ENCODE data around the gene VPS29. TPM values are rescaled to one million over a fixed set of nuclear protein-coding genes. Genes with fewer than 3 reads are reported as not detected.

VPS29 gene
- total and polyA plus RNA-seq, 8 donors: 29.1 to 120 (median 39.8) TPM

DNA sequence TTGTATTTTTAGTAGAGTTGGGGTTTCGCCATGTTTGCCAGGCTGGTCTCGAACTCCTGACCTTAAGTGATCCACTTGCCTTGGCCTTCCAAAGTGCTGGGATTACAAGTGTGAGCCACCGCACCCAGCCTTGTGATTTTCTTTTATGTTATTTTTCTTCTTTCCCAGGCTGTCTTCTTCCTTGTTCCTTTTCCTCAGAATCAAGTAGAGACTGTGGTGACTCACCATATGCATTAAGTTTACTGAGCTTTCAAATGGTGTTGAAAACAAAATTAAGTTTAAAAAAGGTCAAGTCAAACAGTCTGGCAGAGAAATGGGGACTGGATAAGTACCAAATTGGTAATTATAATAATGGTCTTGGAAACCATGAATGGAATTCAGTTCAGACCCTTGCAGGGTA is 57.5 kb downstream of the VPS29 start:
- no peak for FAIRE-seq
- H3K9me3 ChIP-seq: no peaks in the 10 kb centered on the region
- 94 to 100% methylated on average over 3 of the region's 3 CpGs for WGBS, 2 donors
- no peak for ATAC-seq
- peaks cover 0 to 9% (median 0%) of the 10 kb centered on the region in 3 donors for H3K4me1 ChIP-seq
- intact Hi-C loops (cut with DNase I): no loop called here
- TF ChIP-seq, protein P1, sequence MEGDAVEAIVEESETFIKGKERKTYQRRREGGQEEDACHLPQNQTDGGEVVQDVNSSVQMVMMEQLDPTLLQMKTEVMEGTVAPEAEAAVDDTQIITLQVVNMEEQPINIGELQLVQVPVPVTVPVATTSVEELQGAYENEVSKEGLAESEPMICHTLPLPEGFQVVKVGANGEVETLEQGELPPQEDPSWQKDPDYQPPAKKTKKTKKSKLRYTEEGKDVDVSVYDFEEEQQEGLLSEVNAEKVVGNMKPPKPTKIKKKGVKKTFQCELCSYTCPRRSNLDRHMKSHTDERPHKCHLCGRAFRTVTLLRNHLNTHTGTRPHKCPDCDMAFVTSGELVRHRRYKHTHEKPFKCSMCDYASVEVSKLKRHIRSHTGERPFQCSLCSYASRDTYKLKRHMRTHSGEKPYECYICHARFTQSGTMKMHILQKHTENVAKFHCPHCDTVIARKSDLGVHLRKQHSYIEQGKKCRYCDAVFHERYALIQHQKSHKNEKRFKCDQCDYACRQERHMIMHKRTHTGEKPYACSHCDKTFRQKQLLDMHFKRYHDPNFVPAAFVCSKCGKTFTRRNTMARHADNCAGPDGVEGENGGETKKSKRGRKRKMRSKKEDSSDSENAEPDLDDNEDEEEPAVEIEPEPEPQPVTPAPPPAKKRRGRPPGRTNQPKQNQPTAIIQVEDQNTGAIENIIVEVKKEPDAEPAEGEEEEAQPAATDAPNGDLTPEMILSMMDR (IDR thresholded peaks at IDR 0.05): no peak
- no peak overlapping the region for H3K27ac ChIP-seq
- no peak for DNase-seq
- H3K36me3 ChIP-seq: peaks cover 0 to 24% (median 16%) of the 10 kb centered on the region in 3 donors
- no peak overlapping the region for H3K4me3 ChIP-seq
- no peaks in the 10 kb centered on the region for H3K27me3 ChIP-seq

Other genes starting within 250 kb of the VPS29 start
- 10 to 100 TPM; 35.0 to 79.7 (median 60.3) TPM for gene ATP2A2, start 220.9 kb downstream of the VPS29 start, total RNA-seq
- 10 to 100 TPM; 16.3 to 36.7 TPM for gene ATP2A2, start 220.9 kb downstream of the VPS29 start, polyA plus RNA-seq
- 10 to 100 TPM in 5 of 6 donors, 1 to 10 TPM in 1; 9.7 to 22.9 (median 14.1) TPM for gene ANAPC7, start 98.4 kb downstream of the VPS29 start, total RNA-seq
- gene ANAPC7, start 98.4 kb downstream of the VPS29 start, polyA plus RNA-seq: 10 to 100 TPM; 32.6 to 35.1 TPM
- 100 to 1,000 TPM in 2 of 6 donors, 10 to 100 TPM in 4; 53.1 to 107 (median 70.5) TPM for gene ARPC3, start 51.8 kb downstream of the VPS29 start, total RNA-seq
- 100 to 1,000 TPM; 164 to 167 TPM for gene ARPC3, start 51.8 kb downstream of the VPS29 start, polyA plus RNA-seq
- 10 to 100 TPM in 4 of 6 donors, 1 to 10 TPM in 2; 6.8 to 11.5 (median 10.2) TPM for gene GPN3, start 33.9 kb downstream of the VPS29 start, total RNA-seq
- 10 to 100 TPM in 1 of 2 donors, 1 to 10 TPM in 1; 6.8 to 11.1 TPM for gene GPN3, start 33.9 kb downstream of the VPS29 start, polyA plus RNA-seq
- 1 to 10 TPM in 4 of 6 donors, under 1 TPM in 2; 0.37 to 1.9 (median 1.1) TPM for gene FAM216A, start 33.3 kb downstream of the VPS29 start, total RNA-seq
- gene FAM216A, start 33.3 kb downstream of the VPS29 start, polyA plus RNA-seq: 1 to 10 TPM; 2.3 to 2.8 TPM
- under 1 TPM; 0.16 to 0.28 (median 0.22) TPM for gene RAD9B, start 220 bp upstream of the VPS29 start, total RNA-seq
- gene RAD9B, start 220 bp upstream of the VPS29 start, polyA plus RNA-seq: under 1 TPM in 1 of 2 donors, not detected in 1; 0.26 TPM
- 1 to 10 TPM; 4.6 to 9.0 (median 6.2) TPM for gene PPTC7, start 81.2 kb upstream of the VPS29 start, total RNA-seq
- 1 to 10 TPM; 2.2 to 5.8 TPM for gene PPTC7, start 81.2 kb upstream of the VPS29 start, polyA plus RNA-seq
- 10 to 100 TPM; 14.7 to 25.3 (median 17.6) TPM for gene TCTN1, start 112.0 kb upstream of the VPS29 start, total RNA-seq
- 10 to 100 TPM; 31.0 to 54.5 TPM for gene TCTN1, start 112.0 kb upstream of the VPS29 start, polyA plus RNA-seq
- 1 to 10 TPM in 3 of 6 donors, under 1 TPM in 3; 0.42 to 5.2 (median 1.1) TPM for gene HVCN1, start 187.0 kb upstream of the VPS29 start, total RNA-seq
- gene HVCN1, start 187.0 kb upstream of the VPS29 start, polyA plus RNA-seq: 1 to 10 TPM; 1.5 to 2.0 TPM
- gene PPP1CC, start 240.8 kb upstream of the VPS29 start, total RNA-seq: 10 to 100 TPM; 58.6 to 92.7 (median 75.9) TPM
- 10 to 100 TPM; 33.3 to 52.9 TPM for gene PPP1CC, start 240.8 kb upstream of the VPS29 start, polyA plus RNA-seq

Measured in pancreas (tissue), 10 donors.